Stimulated activated CD8-positive, alpha-beta memory T cell treated with anti-CD3 and anti-CD28 coated beads, Interleukin-15, amount 100 ng/mL, for 24 hours (primary cell): ENCODE results near the gene ZNF761.
"Not testable (repeated sequence)": the region's sequence is repeated elsewhere in the genome, so short reads cannot be mapped to it uniquely, and the experiment has no call there.

ENCODE experiments used
- DNase-seq: peaks from one replicate; pipeline ENCODE4 v3.0.0-alpha.2; 2020; ENCODE audit warnings: low read depth

ZNF761 gene

DNA sequence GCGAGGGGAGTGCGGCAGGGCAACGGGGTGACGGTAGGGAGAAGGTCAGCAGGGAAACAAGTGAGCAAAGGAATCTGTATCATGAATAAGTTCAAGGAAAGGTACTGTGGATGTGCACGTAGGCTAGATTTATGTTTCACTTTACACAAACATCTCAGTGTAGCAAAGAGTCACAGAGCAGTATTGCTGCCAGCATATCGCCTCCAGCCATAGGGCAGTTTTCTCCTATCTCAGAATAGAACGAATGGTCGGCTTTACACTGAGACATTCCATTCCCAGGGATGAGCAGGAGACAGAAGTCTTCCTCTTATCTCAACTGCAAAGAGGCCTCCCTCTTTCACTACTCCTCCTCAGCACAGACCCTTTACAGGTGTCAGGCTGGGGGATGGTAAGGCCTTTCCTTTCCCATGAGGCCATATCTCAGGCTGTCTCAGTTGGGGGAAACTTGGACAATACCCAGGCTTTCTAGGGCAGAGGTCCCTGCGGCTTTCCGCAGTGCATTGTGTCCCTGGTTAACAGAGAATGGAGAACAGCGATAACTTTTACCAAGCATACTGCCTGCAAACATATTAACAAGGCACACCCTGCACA is 28.4 kb downstream of the ZNF761 start:
- not testable (repeated sequence) for DNase-seq

DNA sequence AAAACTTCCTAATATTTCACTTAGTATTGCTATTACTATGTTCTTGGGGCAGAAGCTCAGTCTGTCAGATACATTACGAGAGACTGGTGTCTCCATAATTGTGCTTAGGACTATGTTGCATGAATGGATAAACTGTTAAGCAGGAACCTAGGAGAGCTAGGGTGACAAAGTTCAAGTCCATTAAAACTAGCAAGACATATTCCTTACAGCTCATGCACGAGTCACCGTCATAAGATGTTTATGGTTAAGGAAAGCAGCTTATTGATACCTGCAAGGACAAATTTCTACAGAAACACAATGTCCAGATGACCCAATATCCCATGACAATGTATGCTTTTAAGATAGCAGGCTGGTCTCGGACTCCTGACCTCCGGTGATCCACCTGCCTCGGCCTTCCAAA is 30.1 kb downstream of the ZNF761 start:
- DNase-seq: no peak

DNA sequence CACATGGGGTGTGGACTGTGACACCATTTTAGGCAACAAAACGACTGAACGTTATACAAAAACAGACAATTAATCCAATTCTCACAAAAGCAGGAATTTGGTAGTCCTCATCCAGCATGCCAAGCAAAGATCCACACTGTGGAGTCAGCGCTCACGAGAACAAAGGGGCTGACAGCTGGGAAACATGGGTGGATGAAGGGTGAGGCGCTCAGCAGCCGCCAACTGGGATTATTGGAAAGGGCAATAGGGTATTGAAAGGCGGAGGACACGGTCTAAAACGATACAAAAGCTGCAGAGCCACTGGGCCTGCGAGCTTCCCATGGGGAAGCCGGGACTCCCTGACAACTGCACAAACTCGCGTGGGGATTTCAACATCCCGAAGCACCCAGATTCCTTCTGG is 31.1 kb downstream of the ZNF761 start:
- DNase-seq: no peak

DNA sequence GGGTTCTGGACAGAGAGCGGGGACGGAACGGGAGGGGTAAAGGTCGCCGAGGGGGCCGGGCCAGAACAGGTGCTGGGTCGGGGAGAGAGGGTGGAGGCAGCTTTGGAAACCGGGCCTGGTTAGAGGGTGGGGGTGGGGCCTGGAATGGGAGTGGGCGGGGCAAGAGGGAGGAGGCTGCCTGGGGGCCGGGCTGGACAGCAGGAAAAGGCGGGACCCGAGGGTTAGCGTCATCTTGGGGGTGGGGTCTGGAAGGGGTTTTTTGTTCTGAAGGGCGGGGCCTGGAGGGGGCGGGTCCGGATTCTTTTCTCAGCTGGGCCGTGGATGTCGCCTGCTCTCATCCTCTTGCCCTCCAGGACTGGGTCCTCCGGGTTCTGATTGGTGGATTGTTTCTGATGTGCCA is 31.5 kb downstream of the ZNF761 start:
- DNase-seq: no peak

DNA sequence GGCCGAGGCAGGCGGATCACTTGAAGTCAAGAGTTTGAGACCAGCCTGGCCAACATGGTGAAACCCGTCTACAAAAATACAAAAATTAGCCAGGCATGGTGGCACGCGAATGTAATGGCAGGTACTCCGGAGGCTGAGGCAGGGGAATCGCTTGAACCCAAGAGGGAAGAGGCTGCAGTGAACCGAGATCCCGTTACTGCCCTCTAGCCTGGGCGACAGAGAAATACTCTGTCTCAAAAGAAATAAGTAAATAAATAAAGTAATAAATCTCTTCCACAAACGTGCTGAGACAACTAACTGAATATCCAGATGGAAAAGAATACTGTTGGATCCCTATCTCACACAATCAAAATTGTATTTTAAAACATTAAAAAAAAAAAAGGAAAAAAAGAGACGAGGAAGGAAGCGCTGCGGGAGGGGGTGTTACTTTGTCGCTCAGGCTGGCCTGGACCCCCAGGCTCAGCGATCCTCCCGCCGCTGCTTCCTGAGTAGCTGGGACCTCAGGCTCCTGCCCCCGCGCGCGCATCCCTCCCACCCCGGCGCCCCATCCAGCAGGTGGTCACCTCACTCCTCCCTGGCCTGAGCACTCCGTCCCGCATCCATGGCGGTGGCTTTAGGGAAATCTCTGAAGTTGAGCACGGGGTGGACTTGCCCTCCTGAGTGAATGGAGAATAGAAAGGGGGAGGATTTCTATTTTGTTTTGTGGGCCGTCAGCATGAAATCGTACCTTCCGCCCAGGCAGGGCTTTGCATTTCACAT is 35.1 kb downstream of the ZNF761 start:
- DNase-seq: no peak

DNA sequence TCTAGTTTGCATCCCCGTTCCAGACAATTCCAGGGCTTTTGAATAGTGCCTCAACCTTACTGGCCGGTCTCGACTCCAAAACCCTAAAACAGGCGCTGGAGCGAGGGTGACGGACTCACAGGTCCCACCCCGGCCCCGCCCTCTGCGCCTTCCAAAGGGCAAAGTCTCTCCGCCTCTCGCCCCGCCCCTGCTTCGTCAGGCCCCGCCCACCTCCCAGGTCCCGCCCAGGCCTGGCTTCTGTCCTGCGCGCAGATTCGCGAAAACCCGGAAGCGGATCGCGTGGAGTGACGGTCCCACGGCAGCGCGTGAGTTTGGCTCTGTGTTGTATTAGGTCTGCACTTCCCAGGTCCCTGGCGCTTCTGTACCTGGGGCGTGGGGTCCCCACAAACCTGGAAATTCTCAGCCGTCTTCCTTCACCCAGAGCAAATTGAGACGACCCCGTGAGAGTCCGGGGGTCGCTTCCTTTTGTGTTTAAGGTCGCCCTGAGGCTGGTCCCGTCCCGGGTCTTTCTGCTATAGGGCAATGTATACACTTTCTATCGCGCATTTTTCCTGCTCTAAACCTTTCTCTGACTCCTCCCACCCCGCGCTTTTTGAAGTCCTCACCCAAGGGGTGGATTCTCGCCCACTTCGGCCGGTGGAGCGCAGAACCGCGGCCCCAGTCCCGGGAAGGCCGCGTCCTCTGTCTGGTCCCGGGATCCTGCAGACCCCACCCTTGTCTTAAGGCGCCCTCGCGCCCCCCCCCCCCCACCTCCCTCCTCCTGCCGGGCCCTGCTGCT is 35.9 kb downstream of the ZNF761 start, which contains the start of gene ZNF813:
ZNF813 (plus strand) TSS at position 249 of the 778 bp plus-strand sequence. CDS start 16,090 bp downstream, outside the sequence.
- peak; percentile 96 for DNase-seq

DNA sequence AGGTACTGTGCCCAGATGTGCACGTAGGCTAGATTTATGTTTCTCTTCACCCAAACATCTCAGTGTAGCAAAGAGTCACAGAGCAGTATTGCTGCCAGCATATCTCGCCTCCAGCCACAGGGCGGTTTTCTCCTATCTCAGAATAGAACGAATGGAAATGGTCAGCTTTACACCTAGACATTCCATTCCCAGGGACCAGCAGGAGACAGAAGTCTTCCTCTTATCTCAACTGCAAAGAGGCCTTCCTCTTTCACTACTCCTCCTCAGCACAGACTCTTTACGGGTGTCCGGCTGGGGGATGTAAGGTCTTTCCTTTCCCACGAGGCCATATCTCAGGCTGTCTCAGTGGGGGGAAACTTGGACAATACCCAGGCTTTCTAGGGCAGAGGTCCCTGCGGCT is 36.8 kb downstream of the ZNF761 start:
- not testable (repeated sequence) for DNase-seq

DNA sequence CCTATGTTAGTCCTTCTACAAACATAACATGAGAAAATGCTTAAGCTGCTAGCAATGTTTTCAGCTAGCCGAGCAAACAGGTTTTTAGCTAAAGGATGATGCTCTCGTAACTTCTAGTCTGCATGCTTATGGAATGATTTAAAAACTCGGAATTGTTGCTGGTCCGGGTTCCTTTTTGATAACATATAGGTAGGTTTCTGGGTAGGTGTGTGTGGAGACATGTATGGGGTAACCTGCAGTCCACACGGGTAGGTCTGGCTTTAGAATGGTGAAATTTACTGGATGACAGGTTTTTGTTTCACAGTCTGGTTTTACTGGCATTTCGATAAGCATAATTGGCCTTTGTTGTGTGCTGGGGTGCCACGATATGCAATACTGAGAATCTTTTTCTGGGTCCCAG is 40.1 kb downstream of the ZNF761 start:
- no peak for DNase-seq

DNA sequence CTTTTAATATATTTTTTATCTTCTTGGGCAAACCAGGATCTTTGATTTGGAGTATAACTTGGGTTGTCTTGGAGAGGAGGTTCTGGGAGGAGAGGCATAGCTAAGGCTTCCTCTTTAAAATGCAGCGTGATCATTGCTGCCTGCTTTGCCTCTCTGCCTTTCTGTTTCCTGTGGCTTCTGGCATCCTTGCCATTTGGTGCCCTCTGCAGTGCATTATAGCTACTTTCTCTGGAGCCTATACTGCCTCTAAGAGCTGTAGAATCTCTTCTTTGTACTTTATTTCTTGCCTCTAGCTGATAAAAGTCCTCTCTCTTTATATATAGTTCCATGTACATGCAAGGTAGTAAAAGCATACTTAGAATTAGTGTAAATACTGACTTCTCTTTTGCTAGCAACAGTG is 43.0 kb downstream of the ZNF761 start:
- DNase-seq: not testable (repeated sequence)

DNA sequence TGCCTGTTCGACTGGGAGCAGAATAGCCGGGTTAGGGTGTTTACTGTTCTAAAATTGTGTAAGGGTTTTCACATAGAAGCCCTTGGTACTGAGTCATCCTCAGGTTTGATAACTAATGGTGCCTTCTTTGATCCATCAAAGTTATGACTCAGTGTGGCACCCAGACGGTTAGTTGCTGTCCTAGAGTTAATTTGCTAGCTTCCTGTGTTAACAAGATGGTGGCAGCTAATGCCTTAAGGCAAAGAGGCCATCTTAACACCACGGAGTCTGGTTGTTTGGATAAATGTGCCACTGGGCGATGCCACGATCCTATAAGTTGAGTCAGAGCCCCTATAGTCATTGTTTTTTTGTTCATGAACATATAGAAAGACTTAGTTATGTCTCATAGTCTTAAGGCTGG is 43.7 kb downstream of the ZNF761 start:
- not testable (repeated sequence) for DNase-seq

DNA sequence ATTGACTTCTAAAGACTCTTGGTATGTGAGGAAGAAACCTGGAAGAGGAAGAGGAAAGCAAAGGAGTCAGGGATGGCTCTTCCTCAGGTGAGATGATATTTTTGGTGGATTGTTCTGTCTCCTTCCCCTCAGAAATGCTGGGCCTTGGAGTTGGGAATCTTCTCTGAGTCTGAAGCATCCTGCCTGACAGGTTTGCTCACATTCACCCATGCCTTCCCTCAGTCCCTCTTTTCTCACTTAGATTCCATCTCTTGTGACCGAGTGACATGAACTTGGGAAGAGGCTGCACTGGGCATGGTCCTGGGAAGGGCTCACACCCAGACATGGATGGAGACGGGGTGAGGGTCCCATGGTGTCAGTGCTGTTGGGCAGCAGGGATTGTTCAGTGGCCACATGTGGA is 52.0 kb downstream of the ZNF761 start:
- DNase-seq: not testable (repeated sequence)

DNA sequence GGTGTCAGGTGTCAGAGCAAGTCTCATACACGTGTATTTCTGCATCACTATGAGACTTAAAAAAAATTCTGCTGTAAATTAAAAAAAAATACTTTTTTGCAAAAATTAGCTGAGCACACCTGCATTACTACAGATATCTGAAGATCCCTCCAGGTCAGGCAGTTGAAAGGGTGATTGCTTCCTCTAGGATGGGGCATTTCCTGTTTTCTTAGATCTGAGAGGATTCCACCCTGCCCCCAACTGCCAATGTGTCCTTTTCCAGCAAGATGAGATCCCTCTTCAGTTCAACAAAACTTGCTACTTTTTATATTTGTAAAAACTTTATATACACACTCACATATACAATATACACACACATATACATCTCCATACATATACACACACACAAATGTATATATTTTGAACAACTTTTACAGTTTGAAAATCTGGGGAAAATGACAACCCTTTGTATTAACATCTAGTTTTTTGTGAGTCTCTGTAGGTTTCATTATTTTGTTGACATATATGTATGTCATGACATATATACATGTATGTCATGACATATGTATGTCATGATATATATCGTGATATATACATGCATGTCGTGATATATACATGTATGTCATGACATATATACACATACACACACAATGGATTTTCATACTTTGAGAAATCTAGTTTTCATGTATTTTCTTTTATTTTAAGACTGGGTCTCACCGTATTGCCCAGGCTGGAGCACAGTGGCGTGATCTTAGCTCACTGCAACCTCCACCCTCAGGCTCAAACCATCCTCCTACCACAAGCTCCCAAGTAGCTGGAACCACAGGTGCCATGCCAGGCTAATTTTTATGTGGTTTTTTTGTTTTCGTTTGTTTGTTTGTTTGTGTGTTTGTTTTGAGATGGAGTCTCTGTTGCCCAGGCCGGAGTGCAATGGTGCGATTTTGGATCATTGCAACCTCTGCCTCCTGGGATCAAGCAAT is 53.5 kb downstream of the ZNF761 start:
- no peak for DNase-seq

DNA sequence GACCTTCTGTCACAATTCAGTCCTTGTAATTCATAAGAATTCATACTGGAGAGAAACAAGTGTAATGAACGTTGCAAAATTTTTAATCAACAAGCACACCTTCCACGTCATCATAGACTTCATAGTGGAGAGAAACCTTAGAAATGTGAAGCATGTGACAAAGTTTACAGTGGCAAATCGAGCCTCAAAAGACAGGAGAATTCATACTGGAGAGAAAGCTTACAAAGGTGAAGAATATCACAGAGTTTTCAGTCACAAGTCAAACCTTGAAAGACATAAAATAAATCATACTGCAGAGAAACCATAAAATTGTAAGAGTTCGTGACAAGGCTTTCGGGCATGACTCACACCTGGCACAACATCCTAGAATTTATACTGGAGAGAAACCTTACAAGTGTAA is 60.4 kb downstream of the ZNF761 start:
- no peak for DNase-seq

DNA sequence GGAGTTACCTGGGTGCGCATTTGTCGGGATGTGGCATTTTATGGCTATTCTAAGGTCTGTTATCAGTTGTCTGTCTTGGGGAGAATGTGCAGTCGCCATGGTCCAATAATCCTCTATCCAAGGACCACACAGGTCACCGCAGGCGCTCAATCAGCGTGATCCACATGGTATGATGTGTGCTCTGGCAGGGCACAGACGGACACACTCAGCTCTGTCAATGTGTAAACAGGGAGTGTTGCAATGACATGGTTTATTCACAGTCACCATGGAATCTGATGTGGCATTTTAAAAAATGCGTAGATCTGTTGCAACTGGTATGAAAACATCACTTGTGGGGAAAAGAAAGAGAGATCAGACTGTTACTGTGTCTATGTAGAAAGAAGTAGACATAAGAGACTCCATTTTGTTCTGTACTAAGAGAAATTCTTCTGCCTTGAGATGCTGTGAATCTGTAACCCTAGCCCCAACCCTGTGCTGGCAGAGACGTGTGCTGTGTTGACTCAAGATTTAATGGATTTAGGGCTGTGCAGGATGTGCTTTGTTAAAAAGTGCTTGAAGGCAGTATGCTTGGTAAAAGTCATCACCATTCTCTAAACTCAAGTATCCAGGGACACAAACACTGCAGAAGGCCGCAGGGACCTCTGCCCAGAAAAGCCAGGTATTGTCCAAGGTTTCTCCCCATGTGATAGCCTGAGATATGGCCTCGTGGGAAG is 65.7 kb downstream of the ZNF761 start:
- not testable (repeated sequence) for DNase-seq

DNA sequence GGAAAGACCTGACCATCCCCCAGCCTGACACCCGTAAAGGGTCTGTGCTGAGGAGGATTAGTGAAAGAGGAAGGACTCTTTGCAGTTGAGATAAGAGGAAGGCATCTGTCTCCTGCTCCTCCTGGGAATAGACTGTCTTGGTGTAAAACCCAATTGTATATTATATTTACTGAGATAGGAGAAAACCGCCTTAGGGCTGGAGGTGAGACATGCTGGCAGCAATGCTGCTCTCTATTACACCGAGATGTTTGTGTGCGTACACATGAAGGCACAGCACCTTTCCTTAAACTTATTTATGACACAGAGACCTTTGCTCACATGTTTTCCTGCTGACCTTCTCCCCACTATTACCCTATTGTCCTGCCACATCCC is 66.2 kb downstream of the ZNF761 start:
- not testable (repeated sequence) for DNase-seq

DNA sequence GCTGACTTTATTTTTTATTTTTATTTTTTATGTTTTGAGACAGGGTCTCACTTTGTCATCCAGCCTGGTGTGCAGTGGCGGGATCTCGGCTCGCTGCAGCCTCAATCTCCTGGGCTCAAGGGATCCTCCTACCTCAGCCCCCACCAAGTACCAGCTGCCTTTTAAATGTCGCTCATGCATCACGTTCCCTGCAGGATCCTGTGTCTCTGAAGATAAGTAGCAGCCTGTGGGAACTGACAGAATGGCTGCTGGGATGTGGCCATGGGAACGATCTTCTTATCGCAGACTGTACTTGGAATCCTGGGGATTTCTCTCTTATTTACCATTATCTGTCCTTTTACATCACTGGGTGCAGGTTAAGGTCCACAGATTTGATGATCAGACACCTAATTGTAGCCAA is 71.4 kb downstream of the ZNF761 start:
- not testable (repeated sequence) for DNase-seq

DNA sequence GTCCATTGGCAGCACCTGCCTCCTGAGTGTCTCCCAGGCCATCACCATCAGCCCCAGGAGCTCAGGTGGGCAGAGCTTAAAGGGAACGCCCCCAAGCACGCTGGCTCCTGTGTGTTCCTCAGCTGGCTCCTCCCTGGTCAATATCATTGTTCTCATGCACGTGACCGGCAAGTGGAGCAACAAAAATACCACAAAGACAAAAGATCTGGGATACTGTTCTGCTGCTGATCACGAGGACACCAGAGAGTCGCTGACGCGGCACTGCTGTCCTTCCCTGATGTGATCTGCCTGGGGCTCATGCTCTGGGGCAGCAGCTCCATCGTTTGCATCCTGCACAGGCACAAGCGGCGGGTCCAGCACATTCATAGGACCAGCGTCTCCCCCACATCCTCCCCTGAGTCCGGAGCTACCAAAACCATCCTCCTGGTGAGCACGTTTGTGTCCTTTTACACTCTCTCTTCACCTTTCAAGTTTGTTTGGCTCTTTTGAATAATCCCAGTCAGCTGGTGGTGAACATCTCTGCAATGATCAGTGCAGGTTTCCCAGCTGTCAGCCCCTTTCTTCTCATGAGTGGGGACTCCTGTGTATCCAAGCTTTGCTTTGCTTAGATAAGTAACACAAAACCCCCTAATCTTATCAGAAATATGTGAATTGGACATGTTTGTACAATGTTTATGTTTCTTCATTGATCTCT is 72.0 kb downstream of the ZNF761 start:
- DNase-seq: not testable (repeated sequence)

DNA sequence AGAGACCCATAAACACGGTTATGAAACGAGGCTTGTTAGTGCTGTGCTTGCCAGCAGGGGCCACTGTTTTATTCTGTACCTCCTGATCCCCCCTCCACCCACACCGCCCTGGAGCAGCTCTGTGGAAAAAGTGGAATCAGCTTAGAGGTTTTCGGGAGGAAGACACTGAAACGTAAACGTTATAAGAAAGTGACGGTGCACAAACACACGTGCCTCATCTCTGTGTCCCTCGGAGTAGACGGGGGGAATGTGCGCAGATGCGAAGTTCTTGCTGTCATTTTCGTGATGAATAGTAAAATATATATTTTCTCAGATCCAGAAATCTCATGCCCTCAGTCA is 72.5 kb downstream of the ZNF761 start:
- not testable (repeated sequence) for DNase-seq

DNA sequence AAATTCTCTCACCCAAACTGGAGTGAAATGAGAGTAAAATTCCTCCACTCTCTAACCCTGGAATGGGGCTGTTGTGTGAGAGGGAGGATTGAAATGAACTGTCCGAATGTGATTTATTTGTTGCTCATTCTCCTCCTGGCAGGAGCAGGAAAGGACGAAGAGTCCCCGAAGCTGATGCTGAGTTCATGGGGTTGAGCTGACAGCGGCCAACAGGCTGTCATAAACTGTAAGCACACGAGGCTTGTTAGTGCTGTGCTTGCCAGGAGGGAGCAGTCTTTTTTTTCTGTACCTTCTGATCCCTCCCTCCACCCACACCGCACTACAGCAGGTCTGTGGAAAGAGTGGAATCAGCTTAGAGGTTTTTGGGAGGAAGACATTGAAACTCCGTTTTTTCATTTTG is 73.1 kb downstream of the ZNF761 start:
- no peak for DNase-seq

DNA sequence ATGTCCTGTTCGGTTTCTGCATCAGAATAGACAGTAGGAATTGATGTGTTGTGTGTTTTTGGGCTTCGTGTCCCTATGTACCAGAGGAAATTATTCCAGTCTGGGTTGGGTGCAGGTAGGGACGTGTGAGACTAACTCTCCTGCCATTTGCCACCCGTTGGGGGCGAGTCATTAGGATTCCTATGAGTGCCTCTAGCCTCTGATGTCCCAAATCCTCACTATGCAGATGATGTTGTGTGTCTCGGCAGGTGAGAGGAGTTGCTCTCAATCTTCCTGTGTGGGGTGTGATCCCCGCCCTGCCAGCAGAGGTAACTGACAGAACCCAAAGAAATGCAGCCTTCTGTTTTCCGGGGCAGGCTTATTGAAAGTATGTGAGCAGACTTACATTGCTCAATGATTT is 74.9 kb downstream of the ZNF761 start:
- no peak for DNase-seq
